Epithelial cell of esophagus (primary cell): ENCODE results near the gene GPR84.

Experiments
- DNase-seq: peaks from one replicate; pipeline ENCODE4 v3.0.0; 2010; ENCODE audit warnings: low read depth
- H3K4me3 ChIP-seq: 2 replicates; pipeline ENCODE4 v1.5.1; 2011; ENCODE audit warnings: mild to moderate bottlenecking, low read length, control low read depth
- TF ChIP-seq, protein P1 (sequence below): IDR thresholded peaks from 2 replicates; pipeline ENCODE4 v1.5.1; 2011; ENCODE audit warnings: low read depth, mild to moderate bottlenecking, low read length, control low read depth, inconsistent platforms; ENCODE audit not compliant: insufficient read depth; ENCODE audit errors: missing control alignments

Gene GPR84

DNA sequence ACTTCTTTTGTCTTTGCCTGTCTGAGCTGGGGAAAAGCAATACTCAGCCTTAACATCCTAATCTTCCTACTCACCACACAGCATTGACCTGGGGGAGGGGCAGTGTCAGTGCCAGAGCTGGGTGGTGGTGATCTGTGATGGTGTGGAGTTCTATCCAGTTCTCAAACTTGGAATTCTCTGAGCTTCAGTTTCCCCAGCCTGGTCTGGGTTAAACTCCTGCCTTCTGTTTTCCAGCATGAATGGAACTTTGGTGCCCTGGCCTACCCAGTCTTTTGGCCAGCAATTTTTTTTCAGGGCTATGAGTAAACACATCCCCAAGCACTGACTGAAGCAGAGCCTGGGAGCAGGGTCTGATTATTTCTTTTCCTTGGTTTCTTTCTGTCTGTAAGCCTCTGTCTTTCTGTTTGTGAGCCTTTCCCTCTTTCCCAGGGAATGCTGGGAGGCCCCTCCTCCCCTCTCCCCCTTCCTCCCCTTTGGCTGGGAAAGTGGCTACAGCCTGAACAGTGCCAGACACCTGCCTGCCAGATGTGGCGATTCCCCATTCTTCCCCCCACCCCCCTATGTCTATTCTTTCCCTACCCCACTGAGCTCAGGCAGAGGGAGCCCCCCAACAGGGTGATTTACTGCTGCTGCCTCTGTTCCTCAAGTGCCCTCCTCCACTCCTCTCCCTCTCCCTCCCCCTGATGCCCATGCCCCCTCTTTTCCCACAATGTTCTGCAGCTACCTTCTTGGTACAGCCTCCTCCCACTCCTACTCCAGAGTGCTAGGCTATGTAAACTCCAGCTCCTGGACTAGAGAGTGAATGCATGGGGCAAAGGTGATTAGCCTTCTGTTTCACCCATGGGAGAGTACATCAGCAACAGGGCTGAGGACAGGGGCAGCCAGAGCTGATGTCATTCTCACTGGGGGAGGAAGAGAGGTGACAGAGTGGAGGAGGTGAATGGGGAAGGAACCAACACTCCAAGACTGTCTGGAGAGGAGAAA, 11.1 kb downstream of the GPR84 start:
- TF ChIP-seq, protein P1, sequence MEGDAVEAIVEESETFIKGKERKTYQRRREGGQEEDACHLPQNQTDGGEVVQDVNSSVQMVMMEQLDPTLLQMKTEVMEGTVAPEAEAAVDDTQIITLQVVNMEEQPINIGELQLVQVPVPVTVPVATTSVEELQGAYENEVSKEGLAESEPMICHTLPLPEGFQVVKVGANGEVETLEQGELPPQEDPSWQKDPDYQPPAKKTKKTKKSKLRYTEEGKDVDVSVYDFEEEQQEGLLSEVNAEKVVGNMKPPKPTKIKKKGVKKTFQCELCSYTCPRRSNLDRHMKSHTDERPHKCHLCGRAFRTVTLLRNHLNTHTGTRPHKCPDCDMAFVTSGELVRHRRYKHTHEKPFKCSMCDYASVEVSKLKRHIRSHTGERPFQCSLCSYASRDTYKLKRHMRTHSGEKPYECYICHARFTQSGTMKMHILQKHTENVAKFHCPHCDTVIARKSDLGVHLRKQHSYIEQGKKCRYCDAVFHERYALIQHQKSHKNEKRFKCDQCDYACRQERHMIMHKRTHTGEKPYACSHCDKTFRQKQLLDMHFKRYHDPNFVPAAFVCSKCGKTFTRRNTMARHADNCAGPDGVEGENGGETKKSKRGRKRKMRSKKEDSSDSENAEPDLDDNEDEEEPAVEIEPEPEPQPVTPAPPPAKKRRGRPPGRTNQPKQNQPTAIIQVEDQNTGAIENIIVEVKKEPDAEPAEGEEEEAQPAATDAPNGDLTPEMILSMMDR = no peak
- no peak for DNase-seq
- H3K4me3 ChIP-seq = no peak overlapping the region

DNA sequence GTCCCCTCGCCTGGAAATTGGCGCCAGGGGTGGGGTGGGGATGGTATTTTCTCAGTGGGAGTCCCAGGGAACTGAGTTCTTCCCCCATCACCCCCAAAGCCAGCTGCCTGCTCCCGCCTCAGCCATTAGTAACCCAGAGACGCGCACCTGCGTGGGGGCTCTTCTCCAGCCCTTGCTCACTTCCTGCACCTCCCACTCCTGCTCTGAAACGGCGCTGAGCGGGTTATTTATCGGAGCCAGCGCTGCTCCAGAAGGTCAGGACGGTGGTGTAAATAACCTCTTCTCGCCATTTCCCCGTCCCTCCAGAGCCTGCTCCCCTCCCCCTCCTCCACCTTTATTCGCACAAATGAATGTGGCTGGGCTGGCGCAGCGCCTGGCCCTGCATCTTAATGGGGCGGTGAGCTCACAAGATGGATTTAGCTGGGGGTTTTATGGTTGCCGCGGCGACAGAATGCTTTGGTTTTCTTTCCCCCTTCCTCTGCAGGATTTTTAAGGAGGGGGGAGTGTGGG, 12.2 kb downstream of the GPR84 start:
- no peak for DNase-seq
- TF ChIP-seq, protein P1 = no peak
- H3K4me3 ChIP-seq = no peak overlapping the region

DNA sequence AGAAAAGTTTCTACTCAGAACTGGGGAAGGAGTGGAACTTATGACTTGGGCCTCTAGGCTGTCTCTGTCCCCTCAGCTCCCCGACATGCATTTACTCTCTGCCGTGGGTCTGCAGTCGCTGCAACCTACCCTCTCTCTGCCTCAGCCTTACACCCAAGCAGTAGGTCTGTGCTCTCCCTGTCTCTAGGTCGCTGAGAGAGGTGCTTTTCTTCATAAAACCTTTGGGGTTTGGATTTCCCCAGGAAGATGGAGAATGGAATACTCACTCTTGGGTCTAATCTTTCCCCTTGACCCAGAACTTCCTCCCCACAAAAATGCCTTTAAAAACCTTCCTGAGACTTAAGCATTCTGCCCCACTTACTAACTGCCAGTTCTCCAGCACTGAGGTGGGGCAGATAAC, 12.9 kb downstream of the GPR84 start:
- no peak overlapping the region for H3K4me3 ChIP-seq
- TF ChIP-seq, protein P1 = no peak
- no peak for DNase-seq

DNA sequence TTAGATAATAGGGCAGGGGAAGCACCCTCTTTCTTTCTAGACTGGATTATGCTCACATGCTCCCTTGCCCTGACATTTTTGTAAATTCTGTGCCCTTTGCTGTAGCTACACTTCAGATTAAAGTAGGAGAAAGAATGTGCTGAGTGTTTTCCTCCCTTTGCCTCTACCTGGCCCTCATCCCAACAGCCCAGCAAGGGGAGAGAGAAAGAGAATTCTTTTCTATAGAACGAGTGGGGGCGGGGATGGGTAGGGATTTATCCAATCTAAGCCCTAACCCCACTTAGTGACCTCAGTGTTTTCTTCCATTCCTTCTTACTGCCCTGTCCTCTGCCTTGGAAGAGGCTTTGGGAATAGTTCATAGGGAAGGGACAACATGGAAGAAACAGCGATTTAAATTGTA, 13.5 kb downstream of the GPR84 start:
- TF ChIP-seq, protein P1 = no peak
- DNase-seq = no peak
- H3K4me3 ChIP-seq = no peak overlapping the region

DNA sequence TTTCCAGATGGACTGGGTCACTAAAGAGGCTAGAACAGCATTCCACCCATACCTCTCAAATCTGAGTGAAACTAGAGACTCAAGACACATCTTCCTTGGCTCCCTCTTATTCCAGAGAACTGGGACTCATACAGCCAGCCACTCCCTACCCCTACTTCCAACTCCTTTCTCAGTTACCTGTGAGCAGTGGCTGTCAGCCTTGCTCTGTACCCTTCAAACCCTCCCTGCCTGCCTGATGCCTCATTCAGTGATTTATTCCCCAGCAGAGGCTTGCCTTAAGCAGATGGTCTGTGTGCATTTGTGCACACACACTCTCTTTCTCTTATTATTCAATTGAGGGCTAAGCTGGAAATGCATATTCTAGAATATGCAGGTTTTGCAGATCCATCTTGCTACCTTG, 14.6 kb downstream of the GPR84 start:
- no peak overlapping the region for H3K4me3 ChIP-seq
- no peak for DNase-seq
- TF ChIP-seq, protein P1 = no peak

DNA sequence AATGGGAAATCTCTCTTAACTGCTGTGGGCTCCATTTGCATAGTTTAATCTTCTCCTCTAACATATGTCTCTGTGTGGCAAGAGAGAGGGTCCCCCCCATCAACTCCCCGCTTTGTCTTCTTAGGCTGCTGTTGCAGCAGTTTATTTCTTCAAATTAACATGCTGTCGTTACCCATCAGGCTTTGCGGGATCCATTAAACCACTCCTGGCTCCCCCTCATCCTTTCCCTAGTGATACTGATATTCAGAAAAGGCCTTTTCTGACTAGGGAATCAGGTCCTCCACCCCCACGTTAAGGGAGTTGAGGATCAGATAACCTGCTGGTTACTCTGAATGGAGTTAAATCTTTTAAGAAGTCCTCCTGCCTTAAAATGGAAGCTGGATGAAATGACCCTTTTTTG, 15.2 kb downstream of the GPR84 start:
- no peak overlapping the region for H3K4me3 ChIP-seq
- DNase-seq = no peak
- TF ChIP-seq, protein P1 = no peak
